ENCODE data around the gene MTHFD1L. TPM values are rescaled to one million over a fixed set of nuclear protein-coding genes. Genes with fewer than 3 reads are reported as not detected.

Gene MTHFD1L
- total and polyA plus RNA-seq, 2 of the 4 experiments (the other 2 are of a cell fraction): 43.5 to 53.2 TPM

DNA sequence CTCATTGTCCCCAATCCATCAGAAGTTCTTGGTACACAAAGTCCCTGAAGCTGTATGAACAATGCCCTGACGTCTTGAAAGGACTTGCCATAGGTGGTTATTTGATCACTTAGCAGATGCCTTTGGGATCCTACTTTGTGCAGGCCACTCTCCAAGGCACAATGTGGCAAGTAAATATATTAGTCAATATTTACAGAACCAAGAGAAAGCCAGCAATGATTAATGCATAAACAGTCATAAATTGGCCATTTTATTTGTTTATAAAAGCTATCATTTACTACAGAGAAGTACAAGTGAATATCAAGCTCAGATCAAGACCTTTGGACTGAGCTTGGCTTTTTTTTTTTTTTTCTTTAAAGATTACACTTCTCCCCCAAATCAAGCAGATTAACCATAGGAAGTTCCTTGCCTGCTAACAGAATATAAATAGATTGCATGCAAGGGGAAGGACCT lies 161.8 kb downstream of the MTHFD1L start:
- dilution Hi-C loops (cut with HindIII; ENCODE audit: low sequenced_read_pairs, unreplicated experiment) (no loop called here), intact Hi-C loops (cut with micrococcal nuclease) (no loop called here), in situ Hi-C loops (cut with MboI; ENCODE audit: low sequenced_read_pairs) (no loop called here)
- Histone ChIP-seq H3K14ac (replicated peaks; ENCODE audit: low read depth, low read length) (0 out of 2 replicates have a peak overlapping the region, but pooled peaks have one; percentile 7), H2AK5ac (ENCODE audit: low read depth, low read length) (no peak overlapping the region), H3K23ac (ENCODE audit: low read depth, low read length) (0 out of 2 replicates have a peak overlapping the region, but pooled peaks have one; percentile 4), H3K4ac (ENCODE audit: low read depth, low read length) (no peak overlapping the region), H2BK15ac (ENCODE audit: low read depth, low read length) (no peak overlapping the region), H2AFZ (replicated peaks; ENCODE audit: low read length, poor library complexity) (no peak overlapping the region), H3K9me3 (ENCODE audit: control insufficient read depth, insufficient read depth, low read length) (no peaks in the 10 kb centered on the region), H4K91ac (ENCODE audit: insufficient read depth, low read depth, low read length) (no peak overlapping the region), H4K5ac (ENCODE audit: low read depth, low read length) (no peak overlapping the region), H3K27ac (ENCODE audit: insufficient read depth, low read length) (no peak overlapping the region), H2AK9ac (replicated peaks; ENCODE audit: low read depth, low read length, poor library complexity) (no peak overlapping the region), H3K9ac (ENCODE audit: low read depth, low read length) (no peak overlapping the region), H3K27me3 (ENCODE audit: control insufficient read depth, insufficient read depth, low read length) (no peaks in the 10 kb centered on the region), H3K4me3 (ENCODE audit: insufficient read depth, low read depth, low read length) (no peak overlapping the region), H3K4me2 (ENCODE audit: low read depth, low read length) (no peak overlapping the region), H3K4me1 (ENCODE audit: control insufficient read depth, insufficient read depth, low read length) (peaks cover 4% of the 10 kb centered on the region), H2BK120ac (ENCODE audit: low read depth, low read length) (no peak overlapping the region), H4K20me1 (ENCODE audit: insufficient read depth, low read length) (no peaks in the 10 kb centered on the region), H3K79me1 (ENCODE audit: low read depth in 1 of 2, low read length in 2 of 2) (peaks cover 26 to 33% of the 10 kb centered on the region in 2 experiments; a peak in 3 of 4 replicates), H2BK20ac (ENCODE audit: low read depth, low read length) (peak overlapping the region; percentile 26; the same call in 1 of the 2 replicates), H3K56ac (ENCODE audit: extremely low read depth, insufficient read depth, low read length) (no peak overlapping the region), H3K36me3 (ENCODE audit: control insufficient read depth, insufficient read depth, low read length) (peaks cover 39% of the 10 kb centered on the region), H4K8ac (ENCODE audit: low read depth in 2 of 2, low read length in 2 of 2) (no peak overlapping the region), H3K18ac (ENCODE audit: low read depth, low read length) (no peak overlapping the region), H2BK5ac (ENCODE audit: low read depth, low read length, poor library complexity, severe bottlenecking) (peak overlapping the region; percentile 7), H3K9me1 (ENCODE audit: insufficient read depth, low read length) (peaks cover 3% of the 10 kb centered on the region; the same call in 1 of the 2 replicates)
- TF ChIP-seq, protein P1, sequence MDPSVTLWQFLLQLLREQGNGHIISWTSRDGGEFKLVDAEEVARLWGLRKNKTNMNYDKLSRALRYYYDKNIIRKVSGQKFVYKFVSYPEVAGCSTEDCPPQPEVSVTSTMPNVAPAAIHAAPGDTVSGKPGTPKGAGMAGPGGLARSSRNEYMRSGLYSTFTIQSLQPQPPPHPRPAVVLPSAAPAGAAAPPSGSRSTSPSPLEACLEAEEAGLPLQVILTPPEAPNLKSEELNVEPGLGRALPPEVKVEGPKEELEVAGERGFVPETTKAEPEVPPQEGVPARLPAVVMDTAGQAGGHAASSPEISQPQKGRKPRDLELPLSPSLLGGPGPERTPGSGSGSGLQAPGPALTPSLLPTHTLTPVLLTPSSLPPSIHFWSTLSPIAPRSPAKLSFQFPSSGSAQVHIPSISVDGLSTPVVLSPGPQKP (IDR thresholded peaks at IDR 0.05; ENCODE audit: borderline replicate concordance, low read depth, low read length): no peak
- no peak for TF ChIP-seq POLR2A (IDR thresholded peaks at IDR 0.05; ENCODE audit: low read depth, low read length)
- WGBS, 2 experiments (ENCODE audit: extremely low coverage in 2 of 2, insufficient read length in 1 of 2): no CpG with 5 or more reads among the region's 1 CpG
- DNase-seq (no peak), ATAC-seq (ENCODE audit: low read depth) (no peak)
- POLR2A ChIA-PET (ENCODE audit: unreplicated experiment): no interaction called here
- CTCF ChIA-PET: interaction anchor here (0.6 to 5.1 kb wide), 4 partner anchors 8 to 300 kb away, joined by 3 to 27 read pairs (median 3); no protein-coding TSS in a partner anchor
- BruUV-seq (replicated peaks): no TSS peak
